OCI-LY7 (cell line): ENCODE measurements around the gene KBTBD8.

Experiments
- EZH2phosphoT487 ChIP-seq: fragments of 200-600 bp; sonication (generic); IDR thresholded peaks from 2 replicates; pipeline ENCODE4 v1.6.1; 2018; ENCODE audit warnings: low read depth, borderline replicate concordance, mild to moderate bottlenecking, mixed run types, antibody characterized with exemption, low read length, moderate library complexity, mixed read lengths
- TF ChIP-seq, protein P1 (sequence below): fragments of 200-600 bp; sonication (generic); conservative IDR thresholded peaks from 2 replicates; pipeline ENCODE4 v1.5.1; 2014; ENCODE audit warnings: mild to moderate bottlenecking, antibody characterized with exemption, low read length, moderate library complexity, mixed read lengths

DNA sequence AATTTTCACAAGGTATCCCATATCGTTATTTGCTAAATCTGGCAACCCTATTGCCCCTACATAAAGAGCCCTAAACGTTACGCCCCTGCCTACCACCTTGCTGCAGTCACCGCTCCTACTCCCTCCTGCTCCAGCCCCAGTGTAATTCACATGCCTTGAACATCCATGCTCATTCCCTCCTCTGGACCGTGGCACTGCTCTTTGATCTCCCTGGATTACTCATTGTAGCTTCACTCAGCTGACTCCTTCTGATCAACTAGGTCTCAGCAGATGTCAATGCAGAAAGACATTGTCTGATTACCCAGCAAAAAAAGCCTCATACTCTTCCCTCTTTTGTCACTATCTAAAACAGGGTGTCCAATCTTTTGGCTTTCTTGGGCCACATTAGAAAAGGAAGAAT is 40.7 kb upstream of the KBTBD8 start:
- TF ChIP-seq, protein P1, sequence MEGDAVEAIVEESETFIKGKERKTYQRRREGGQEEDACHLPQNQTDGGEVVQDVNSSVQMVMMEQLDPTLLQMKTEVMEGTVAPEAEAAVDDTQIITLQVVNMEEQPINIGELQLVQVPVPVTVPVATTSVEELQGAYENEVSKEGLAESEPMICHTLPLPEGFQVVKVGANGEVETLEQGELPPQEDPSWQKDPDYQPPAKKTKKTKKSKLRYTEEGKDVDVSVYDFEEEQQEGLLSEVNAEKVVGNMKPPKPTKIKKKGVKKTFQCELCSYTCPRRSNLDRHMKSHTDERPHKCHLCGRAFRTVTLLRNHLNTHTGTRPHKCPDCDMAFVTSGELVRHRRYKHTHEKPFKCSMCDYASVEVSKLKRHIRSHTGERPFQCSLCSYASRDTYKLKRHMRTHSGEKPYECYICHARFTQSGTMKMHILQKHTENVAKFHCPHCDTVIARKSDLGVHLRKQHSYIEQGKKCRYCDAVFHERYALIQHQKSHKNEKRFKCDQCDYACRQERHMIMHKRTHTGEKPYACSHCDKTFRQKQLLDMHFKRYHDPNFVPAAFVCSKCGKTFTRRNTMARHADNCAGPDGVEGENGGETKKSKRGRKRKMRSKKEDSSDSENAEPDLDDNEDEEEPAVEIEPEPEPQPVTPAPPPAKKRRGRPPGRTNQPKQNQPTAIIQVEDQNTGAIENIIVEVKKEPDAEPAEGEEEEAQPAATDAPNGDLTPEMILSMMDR: no peak
- no peak for TF ChIP-seq EZH2phosphoT487
